HCT116 (cell line): ENCODE data around the gene CMTM6. TPM values are rescaled to one million over a fixed set of nuclear protein-coding genes. Genes with fewer than 3 reads are reported as not detected.

Source experiments
- ATAC-seq: fragments of 200-7000 bp; cut with Tn5 transposase; 2 replicates; pipeline ENCODE4 v1.9.1; 2020; ENCODE audit warnings: mild to moderate bottlenecking, moderate library complexity
- BruUV-seq: library from RNA; stranded (reverse); fragments of 400-500 nt; replicated peaks from 2 replicates; lab custom pipeline; 2021; lab: Mats Ljungman, UMichigan
- CTCF ChIA-PET: fragments of 300-600 bp; sonication (Branson Sonifier 250); formaldehyde crosslinking; loops from one replicate; lab custom pipeline; 2021; ENCODE audit warnings: antibody characterized with exemption; lab: Charles Lee
- POLR2A ChIA-PET: fragments of 300-600, 350-600 bp; sonication (Branson Sonifier 250); formaldehyde crosslinking; loops from one replicate; lab custom pipeline; 2021; ENCODE audit warnings: antibody characterized with exemption; lab: Charles Lee
- RAD21 ChIA-PET, 2 experiments: fragments of 300-600 bp; sonication (Branson Sonifier 250); formaldehyde crosslinking; loops; one replicate each; lab custom pipeline; 2023; ENCODE audit warnings: low total read pairs in 2 of 2; ENCODE audit not compliant: uncharacterized antibody in 2 of 2, unreplicated experiment in 2 of 2, low non-redundant PET in 1 of 2; lab: Charles Lee
- DNase-seq: peaks from one replicate; pipeline ENCODE4 v3.0.0-alpha.2; 2010; ENCODE audit warnings: low read depth, low spot score
- H2AFZ ChIP-seq: fragments of 200-600 bp; shearing (Covaris generic), sonication (generic); 2 replicates; pipeline ENCODE4 v1.6.1; 2017; ENCODE audit warnings: low read depth, mixed run types, mixed read lengths, antibody characterized with exemption, low read length; ENCODE audit not compliant: poor library complexity, severe bottlenecking
- H3K27ac ChIP-seq: 2 replicates; pipeline ENCODE4 v1.5.1; 2012; ENCODE audit warnings: low read depth, low read length
- H3K27me3 ChIP-seq: fragments of 200-600 bp; sonication (generic); 2 replicates; pipeline ENCODE4 v1.6.1; 2016; ENCODE audit warnings: mixed run types, low read length, mixed read lengths; ENCODE audit not compliant: insufficient read depth
- H3K36me3 ChIP-seq, 2 experiments: fragments of 200-500 bp in 1 of 2; fragments of 200-600 bp in 1 of 2; sonication (Bioruptor generic) in 1 of 2; sonication (generic) in 1 of 2; 2 replicates each; pipeline versions ENCODE4 v1.5.1 to v1.6.1; 2014 to 2016; ENCODE audit warnings: low read length in 2 of 2, inconsistent platforms in 1 of 2, mixed read lengths in 1 of 2, mixed run types in 1 of 2; ENCODE audit not compliant: insufficient read depth in 2 of 2, control insufficient read depth in 1 of 2
- H3K4me1 ChIP-seq, 2 experiments: fragments of 200-600 bp in 1 of 2; sonication (generic) in 1 of 2; 2 replicates each; pipeline versions ENCODE4 v1.5.1 to v1.6.1; 2012 to 2017; ENCODE audit warnings: low read length in 2 of 2, inconsistent platforms in 1 of 2, mild to moderate bottlenecking in 1 of 2, mixed read lengths in 1 of 2, mixed run types in 1 of 2, moderate library complexity in 1 of 2; ENCODE audit not compliant: insufficient read depth in 2 of 2, control insufficient read depth in 1 of 2
- H3K4me2 ChIP-seq: fragments of 200-600 bp; sonication (generic); 2 replicates; pipeline ENCODE4 v1.6.1; 2017; ENCODE audit warnings: mixed run types, low read length, mixed read lengths
- H3K4me3 ChIP-seq, 2 experiments: fragments of 200-600 bp in 1 of 2; sonication (generic) in 1 of 2; replicated peaks in 1 of 2; 2 replicates each; pipeline ENCODE4 v1.5.1; 2011 to 2016; ENCODE audit warnings: low read length in 2 of 2, control low read depth in 1 of 2, low read depth in 1 of 2, mild to moderate bottlenecking in 1 of 2, mixed read lengths in 1 of 2, mixed run types in 1 of 2
- H3K79me2 ChIP-seq: fragments of 200-600 bp; sonication (generic); 2 replicates; pipeline ENCODE4 v1.6.1; 2017; ENCODE audit warnings: mild to moderate bottlenecking, mixed run types, low read length, moderate library complexity, mixed read lengths; ENCODE audit not compliant: insufficient read depth
- H3K9ac ChIP-seq: fragments of 200-600 bp; sonication (generic); 2 replicates; pipeline ENCODE4 v1.6.1; 2016; ENCODE audit warnings: low read length, mixed read lengths
- H3K9me2 ChIP-seq: fragments of 200-600 bp; sonication (generic), shearing (Covaris generic); 2 replicates; pipeline ENCODE4 v1.6.1; 2017; ENCODE audit warnings: mixed run types, mild to moderate bottlenecking, moderate library complexity; ENCODE audit not compliant: insufficient read depth
- H3K9me3 ChIP-seq, 2 experiments: fragments of 200-500 bp in 1 of 2; fragments of 200-600 bp in 1 of 2; sonication (Bioruptor generic) in 1 of 2; sonication (generic) in 1 of 2; 2 replicates each; pipeline ENCODE4 v1.6.1; 2014 to 2017; ENCODE audit warnings: low read length in 2 of 2, mixed read lengths in 2 of 2, inconsistent platforms in 1 of 2, low read depth in 1 of 2, mild to moderate bottlenecking in 1 of 2, mixed run types in 1 of 2, moderate library complexity in 1 of 2; ENCODE audit not compliant: control insufficient read depth in 1 of 2, insufficient read depth in 1 of 2
- H4K20me1 ChIP-seq: fragments of 200-600 bp; sonication (generic), shearing (Covaris generic); 2 replicates; pipeline ENCODE4 v1.6.1; 2017; ENCODE audit warnings: mixed run types, mild to moderate bottlenecking, moderate library complexity; ENCODE audit not compliant: insufficient read depth
- CBX3 ChIP-seq: IDR thresholded peaks from 2 replicates; pipeline ENCODE4 v1.6.1; 2012; ENCODE audit warnings: low read depth
- ELF1 ChIP-seq: IDR thresholded peaks from 2 replicates; pipeline ENCODE4 v1.6.1; 2012; ENCODE audit warnings: low read depth, borderline replicate concordance
- EZH2 ChIP-seq: fragments of 200-600 bp; sonication (generic); IDR thresholded peaks from 2 replicates; pipeline ENCODE4 v1.6.1; 2017; ENCODE audit warnings: antibody characterized with exemption, mixed run types
- EZH2phosphoT487 ChIP-seq: fragments of 200-600 bp; IDR thresholded peaks from 2 replicates; pipeline ENCODE4 v1.6.1; 2018; ENCODE audit warnings: antibody characterized with exemption, borderline replicate concordance
- JUND ChIP-seq: IDR thresholded peaks from 2 replicates; pipeline ENCODE4 v1.6.1; 2012
- MAX ChIP-seq: IDR thresholded peaks from 2 replicates; pipeline ENCODE4 v1.6.1; 2012
- POLR2A ChIP-seq: IDR thresholded peaks from 2 replicates; pipeline ENCODE4 v1.7.0; 2011; ENCODE audit warnings: borderline replicate concordance; ENCODE audit not compliant: insufficient read depth, insufficient read length; ENCODE audit errors: extremely low read depth
- POLR2AphosphoS5 ChIP-seq: IDR thresholded peaks from 2 replicates; pipeline ENCODE4 v1.6.1; 2011; ENCODE audit warnings: mild to moderate bottlenecking, low read depth, low read length, moderate library complexity
- RAD21 ChIP-seq: IDR thresholded peaks from 2 replicates; pipeline ENCODE4 v1.6.1; 2012; ENCODE audit warnings: low read depth, mild to moderate bottlenecking
- REST ChIP-seq: IDR thresholded peaks from 2 replicates; pipeline ENCODE4 v1.6.1; 2012; ENCODE audit warnings: low read depth
- SP1 ChIP-seq: IDR thresholded peaks from 2 replicates; pipeline ENCODE4 v1.6.1; 2012; ENCODE audit warnings: low read depth
- YY1 ChIP-seq: IDR thresholded peaks from 2 replicates; pipeline ENCODE4 v1.6.1; 2011; ENCODE audit warnings: low read length, low read depth, moderate library complexity, mild to moderate bottlenecking; ENCODE audit not compliant: insufficient replicate concordance; ENCODE audit errors: extremely low read depth
- ZNF274 ChIP-seq: fragments of 200-500 bp; sonication (Bioruptor generic); IDR thresholded peaks from 2 replicates; pipeline ENCODE4 v1.6.1; 2014; ENCODE audit warnings: mild to moderate bottlenecking, low read depth, low read length, inconsistent platforms
- intact Hi-C: fragments of 100-400 bp; cut with micrococcal nuclease; formaldehyde crosslinking; loops from 2 replicates; pipeline ENCODE4 v1.10.0; 2022
- total RNA-seq: library from RNA; stranded (reverse); gene quantifications from one replicate; pipeline ENCODE4 v1.2.1, GENCODE V29; 2021; ENCODE audit not compliant: unreplicated experiment

Gene CMTM6
- total RNA-seq, 1 experiment from 2014 or later = 41.1 TPM

GRCh38 chr3:32453346-32453745 lies 49.3 kb downstream of the CMTM6 start (continued):
- TF ChIP-seq REST = no peak
- no peak for TF ChIP-seq EZH2

- Histone ChIP-seq H3K9ac (no peak overlapping the region), H3K27me3 (no peaks in the 10 kb centered on the region), H3K79me2 (peaks cover 54% of the 10 kb centered on the region), H3K4me1 (no peaks in the 10 kb centered on the region), H3K27ac (no peak overlapping the region), H3K9me3 (no peaks in the 10 kb centered on the region), H3K9me2 (no peaks in the 10 kb centered on the region), H2AFZ (no peak overlapping the region), H3K4me2 (no peak overlapping the region), H3K36me3 (peaks cover 3 to 32% of the 10 kb centered on the region in 2 experiments; a peak in 2 of 4 replicates), H4K20me1 (peaks cover 9% of the 10 kb centered on the region; the same call in 1 of the 2 replicates), H3K4me3 (no peak overlapping the region)
- ChIA-PET RAD21 (no interaction called here), POLR2A (no interaction called here), CTCF (no interaction called here)
- intact Hi-C loops = no loop called here
- TF ChIP-seq ZNF274 = no peak
- TF ChIP-seq SP1 = no peak
- no peak for TF ChIP-seq RAD21
- TF ChIP-seq EZH2phosphoT487 = no peak
- TF ChIP-seq POLR2A = no peak
- no peak for TF ChIP-seq JUND
- no peak for TF ChIP-seq EZH2
- TF ChIP-seq POLR2AphosphoS5 = no peak
- TF ChIP-seq ELF1 = no peak
- TF ChIP-seq CBX3 = no peak
- no peak for TF ChIP-seq YY1
- no peak for TF ChIP-seq MAX
- ATAC-seq (no peak), DNase-seq (no peak)
- BruUV-seq = no TSS peak
Measured at GRCh38 chr3:32452009-32452408, 50.6 kb downstream of the CMTM6 start.
